ENCODE data around the gene TMEM80.

DNA sequence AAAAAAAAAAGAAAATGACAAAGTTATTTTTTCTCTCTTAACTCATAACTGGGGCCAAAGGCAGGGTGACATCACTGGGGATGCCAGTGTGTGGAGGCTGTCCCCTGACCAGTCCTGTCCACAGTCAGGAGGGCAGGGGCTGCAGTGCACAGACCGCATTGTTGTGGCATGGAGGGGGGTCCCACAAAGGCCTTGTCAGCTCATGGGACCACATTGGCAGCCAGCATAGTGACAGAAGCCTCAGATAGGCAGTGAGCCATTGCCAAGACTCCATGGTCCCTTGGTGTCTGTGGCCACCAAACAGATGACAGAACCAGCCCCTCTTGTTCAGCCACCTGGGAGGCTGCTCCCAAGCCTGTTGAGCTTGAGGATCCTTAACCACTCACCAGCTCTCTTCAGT, 4.1 kb downstream of the TMEM80 start:
- no peak for TF ChIP-seq HDGF (IDR thresholded peaks at IDR 0.05)
- TF ChIP-seq POLR2A (conservative IDR thresholded peaks at IDR 0.05) = no peak
- TF ChIP-seq, protein P1, sequence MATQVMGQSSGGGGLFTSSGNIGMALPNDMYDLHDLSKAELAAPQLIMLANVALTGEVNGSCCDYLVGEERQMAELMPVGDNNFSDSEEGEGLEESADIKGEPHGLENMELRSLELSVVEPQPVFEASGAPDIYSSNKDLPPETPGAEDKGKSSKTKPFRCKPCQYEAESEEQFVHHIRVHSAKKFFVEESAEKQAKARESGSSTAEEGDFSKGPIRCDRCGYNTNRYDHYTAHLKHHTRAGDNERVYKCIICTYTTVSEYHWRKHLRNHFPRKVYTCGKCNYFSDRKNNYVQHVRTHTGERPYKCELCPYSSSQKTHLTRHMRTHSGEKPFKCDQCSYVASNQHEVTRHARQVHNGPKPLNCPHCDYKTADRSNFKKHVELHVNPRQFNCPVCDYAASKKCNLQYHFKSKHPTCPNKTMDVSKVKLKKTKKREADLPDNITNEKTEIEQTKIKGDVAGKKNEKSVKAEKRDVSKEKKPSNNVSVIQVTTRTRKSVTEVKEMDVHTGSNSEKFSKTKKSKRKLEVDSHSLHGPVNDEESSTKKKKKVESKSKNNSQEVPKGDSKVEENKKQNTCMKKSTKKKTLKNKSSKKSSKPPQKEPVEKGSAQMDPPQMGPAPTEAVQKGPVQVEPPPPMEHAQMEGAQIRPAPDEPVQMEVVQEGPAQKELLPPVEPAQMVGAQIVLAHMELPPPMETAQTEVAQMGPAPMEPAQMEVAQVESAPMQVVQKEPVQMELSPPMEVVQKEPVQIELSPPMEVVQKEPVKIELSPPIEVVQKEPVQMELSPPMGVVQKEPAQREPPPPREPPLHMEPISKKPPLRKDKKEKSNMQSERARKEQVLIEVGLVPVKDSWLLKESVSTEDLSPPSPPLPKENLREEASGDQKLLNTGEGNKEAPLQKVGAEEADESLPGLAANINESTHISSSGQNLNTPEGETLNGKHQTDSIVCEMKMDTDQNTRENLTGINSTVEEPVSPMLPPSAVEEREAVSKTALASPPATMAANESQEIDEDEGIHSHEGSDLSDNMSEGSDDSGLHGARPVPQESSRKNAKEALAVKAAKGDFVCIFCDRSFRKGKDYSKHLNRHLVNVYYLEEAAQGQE (IDR thresholded peaks at IDR 0.05; ENCODE audit: borderline replicate concordance) = no peak
- TF ChIP-seq, protein P1 (CRISPR knock-in tag; IDR thresholded peaks at IDR 0.05; ENCODE audit: low read depth) = no peak
- TF ChIP-seq EGR1 (conservative IDR thresholded peaks at IDR 0.05) = no peak
- TF ChIP-seq, protein P2, sequence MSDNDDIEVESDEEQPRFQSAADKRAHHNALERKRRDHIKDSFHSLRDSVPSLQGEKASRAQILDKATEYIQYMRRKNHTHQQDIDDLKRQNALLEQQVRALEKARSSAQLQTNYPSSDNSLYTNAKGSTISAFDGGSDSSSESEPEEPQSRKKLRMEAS (CRISPR knock-in tag; IDR thresholded peaks at IDR 0.05) = no peak
- TF ChIP-seq GATAD2A (IDR thresholded peaks at IDR 0.05) = no peak
- no peak for TF ChIP-seq MYNN (IDR thresholded peaks at IDR 0.05)
- TF ChIP-seq MYNN (CRISPR knock-in tag; IDR thresholded peaks at IDR 0.05) = no peak
- TF ChIP-seq, protein P3, sequence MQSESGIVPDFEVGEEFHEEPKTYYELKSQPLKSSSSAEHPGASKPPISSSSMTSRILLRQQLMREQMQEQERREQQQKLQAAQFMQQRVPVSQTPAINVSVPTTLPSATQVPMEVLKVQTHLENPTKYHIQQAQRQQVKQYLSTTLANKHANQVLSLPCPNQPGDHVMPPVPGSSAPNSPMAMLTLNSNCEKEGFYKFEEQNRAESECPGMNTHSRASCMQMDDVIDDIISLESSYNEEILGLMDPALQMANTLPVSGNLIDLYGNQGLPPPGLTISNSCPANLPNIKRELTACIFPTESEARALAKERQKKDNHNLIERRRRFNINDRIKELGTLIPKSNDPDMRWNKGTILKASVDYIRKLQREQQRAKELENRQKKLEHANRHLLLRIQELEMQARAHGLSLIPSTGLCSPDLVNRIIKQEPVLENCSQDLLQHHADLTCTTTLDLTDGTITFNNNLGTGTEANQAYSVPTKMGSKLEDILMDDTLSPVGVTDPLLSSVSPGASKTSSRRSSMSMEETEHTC (IDR thresholded peaks at IDR 0.05) = no peak
- TF ChIP-seq, protein P4, sequence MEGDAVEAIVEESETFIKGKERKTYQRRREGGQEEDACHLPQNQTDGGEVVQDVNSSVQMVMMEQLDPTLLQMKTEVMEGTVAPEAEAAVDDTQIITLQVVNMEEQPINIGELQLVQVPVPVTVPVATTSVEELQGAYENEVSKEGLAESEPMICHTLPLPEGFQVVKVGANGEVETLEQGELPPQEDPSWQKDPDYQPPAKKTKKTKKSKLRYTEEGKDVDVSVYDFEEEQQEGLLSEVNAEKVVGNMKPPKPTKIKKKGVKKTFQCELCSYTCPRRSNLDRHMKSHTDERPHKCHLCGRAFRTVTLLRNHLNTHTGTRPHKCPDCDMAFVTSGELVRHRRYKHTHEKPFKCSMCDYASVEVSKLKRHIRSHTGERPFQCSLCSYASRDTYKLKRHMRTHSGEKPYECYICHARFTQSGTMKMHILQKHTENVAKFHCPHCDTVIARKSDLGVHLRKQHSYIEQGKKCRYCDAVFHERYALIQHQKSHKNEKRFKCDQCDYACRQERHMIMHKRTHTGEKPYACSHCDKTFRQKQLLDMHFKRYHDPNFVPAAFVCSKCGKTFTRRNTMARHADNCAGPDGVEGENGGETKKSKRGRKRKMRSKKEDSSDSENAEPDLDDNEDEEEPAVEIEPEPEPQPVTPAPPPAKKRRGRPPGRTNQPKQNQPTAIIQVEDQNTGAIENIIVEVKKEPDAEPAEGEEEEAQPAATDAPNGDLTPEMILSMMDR (IDR thresholded peaks at IDR 0.05 in 2 of 3, conservative IDR thresholded peaks at IDR 0.05 in 1 of 3; ENCODE audit: insufficient read depth in 2 of 3, low read depth in 1 of 3, low read length in 3 of 3) = no peak
